WTC11 (cell line): ENCODE measurements around the gene TAF13.
A peak's percentile ranks its signal among the peaks of the same experiment; 100 is the strongest.

Experiments used
- ATF6 ChIP-seq: sonication (generic); formaldehyde crosslinking; IDR thresholded peaks from 2 replicates; pipeline ENCODE4 v1.8.1; 2023; ENCODE audit warnings: mild to moderate bottlenecking, missing genetic modification reagents
- CREM ChIP-seq: sonication (generic); formaldehyde crosslinking; IDR thresholded peaks from 2 replicates; pipeline ENCODE4 v1.8.1; 2022; ENCODE audit warnings: mild to moderate bottlenecking, missing genetic modification reagents, moderate library complexity
- CTCF ChIP-seq: fragments of 200-600 bp; IDR thresholded peaks from 2 replicates; pipeline ENCODE4 v1.8.0; 2022; ENCODE audit warnings: antibody characterized with exemption
- E2F1 ChIP-seq: sonication (generic); formaldehyde crosslinking; IDR thresholded peaks from 2 replicates; pipeline ENCODE4 v1.8.0; 2022; ENCODE audit warnings: mild to moderate bottlenecking, missing genetic modification reagents
- FOXJ3 ChIP-seq: sonication (generic); formaldehyde crosslinking; IDR thresholded peaks from 2 replicates; pipeline ENCODE4 v1.9.0; 2021; ENCODE audit warnings: missing genetic modification reagents, mild to moderate bottlenecking, borderline replicate concordance
- GTF2I ChIP-seq: fragments of 250-450 bp; sonication (Bioruptor Pico); conservative IDR thresholded peaks from 2 replicates; pipeline ENCODE4 v1.4.0; 2021; ENCODE audit warnings: mild to moderate bottlenecking
- IRF2 ChIP-seq: sonication (generic); formaldehyde crosslinking; IDR thresholded peaks from 2 replicates; pipeline ENCODE4 v1.8.0; 2022; ENCODE audit warnings: low read depth, missing genetic modification reagents, borderline replicate concordance
- MYBL2 ChIP-seq: sonication (generic); formaldehyde crosslinking; IDR thresholded peaks from 2 replicates; pipeline ENCODE4 v1.8.1; 2023; ENCODE audit warnings: mild to moderate bottlenecking, moderate library complexity, missing genetic modification reagents
- NFATC4 ChIP-seq: fragments of 250-450 bp; sonication (Bioruptor Pico); IDR thresholded peaks from 2 replicates; pipeline ENCODE4 v1.9.0; 2021; ENCODE audit warnings: mild to moderate bottlenecking
- NR1H2 ChIP-seq: sonication (generic); formaldehyde crosslinking; IDR thresholded peaks from 2 replicates; pipeline ENCODE4 v1.9.0; 2021; ENCODE audit warnings: mild to moderate bottlenecking, moderate library complexity, missing genetic modification reagents
- PREB ChIP-seq: sonication (generic); formaldehyde crosslinking; IDR thresholded peaks from 2 replicates; pipeline ENCODE4 v1.8.1; 2022; ENCODE audit warnings: mild to moderate bottlenecking, missing genetic modification reagents, moderate library complexity, borderline replicate concordance

GRCh38 chr1:109099938-109100773 lies 24.4 kb upstream of the TAF13 start:
- TF ChIP-seq FOXJ3 (CRISPR knock-in tag) (no peak), CREM (CRISPR knock-in tag) (peak; percentile 85), CTCF (no peak), GTF2I (CRISPR knock-in tag) (no peak), PREB (peak; percentile 87; the same call in 1 of the 2 replicates), E2F1 (CRISPR knock-in tag) (peak; percentile 66; the same call in 1 of the 2 replicates), ATF6 (CRISPR knock-in tag) (no peak), NFATC4 (CRISPR knock-in tag) (peak; percentile 89), IRF2 (CRISPR knock-in tag) (no peak), MYBL2 (no peak), NR1H2 (no peak)
